Limb (tissue), 2 donors: ENCODE results near the gene USP32.
A peak's percentile ranks its signal among the peaks of the same experiment; 100 is the strongest.
"Not testable (repeated sequence)": the region's sequence is repeated elsewhere in the genome, so short reads cannot be mapped to it uniquely, and the experiment has no call there.

Experiments used
- DNase-seq, 2 donors: peaks; one replicate each; pipeline ENCODE4 v3.0.0-alpha.2; 2016; ENCODE audit errors: extremely low spot score in 2 of 2

The USP32 gene

GRCh38 chr17:60333628-60334031 is 58.3 kb downstream of the USP32 start:
- peak in 1 of 2 donors; percentile 8 for DNase-seq

GRCh38 chr17:60333072-60333471 is 58.9 kb downstream of the USP32 start:
- not testable (repeated sequence) for DNase-seq

GRCh38 chr17:60332574-60332973 is 59.4 kb downstream of the USP32 start:
- DNase-seq, result no peak

- DNase-seq, result no peak
Observed at GRCh38 chr17:60330731-60331130, 61.2 kb downstream of the USP32 start.

GRCh38 chr17:60328679-60329078 is 63.3 kb downstream of the USP32 start:
- DNase-seq, result no peak

- DNase-seq, result no peak
Observed at GRCh38 chr17:60327901-60328273, 64.0 kb downstream of the USP32 start.

- DNase-seq, result peak in 1 of 2 donors; percentile 30
Observed at GRCh38 chr17:60327134-60327900, 64.6 kb downstream of the USP32 start.

- no peak for DNase-seq
Observed at GRCh38 chr17:60326702-60327101, 65.2 kb downstream of the USP32 start.

GRCh38 chr17:60325730-60326524 is 66.0 kb downstream of the USP32 start:
- no peak for DNase-seq

- DNase-seq, result no peak
Observed at GRCh38 chr17:60323754-60324153, 68.2 kb downstream of the USP32 start.

- DNase-seq, result no peak
Observed at GRCh38 chr17:60322056-60322387, 69.9 kb downstream of the USP32 start.

- DNase-seq, result no peak
Observed at GRCh38 chr17:60321336-60322055, 70.4 kb downstream of the USP32 start.

GRCh38 chr17:60318830-60319229 is 73.1 kb downstream of the USP32 start:
- DNase-seq, result no peak

GRCh38 chr17:60318326-60318725 is 73.6 kb downstream of the USP32 start:
- DNase-seq, result no peak

- no peak for DNase-seq
Observed at GRCh38 chr17:60315650-60316049, 76.3 kb downstream of the USP32 start.

GRCh38 chr17:60314900-60315299 is 77.0 kb downstream of the USP32 start:
- DNase-seq, result not testable (repeated sequence)

GRCh38 chr17:60314423-60314822 is 77.5 kb downstream of the USP32 start:
- DNase-seq, result no peak

GRCh38 chr17:60311936-60312335 is 80.0 kb downstream of the USP32 start:
- DNase-seq, result peak in 1 of 2 donors; percentile 32

GRCh38 chr17:60311186-60311585 is 80.7 kb downstream of the USP32 start:
- DNase-seq, result no peak

- no peak for DNase-seq
Observed at GRCh38 chr17:60305141-60305540, 86.8 kb downstream of the USP32 start.

- DNase-seq, result no peak
Observed at GRCh38 chr17:60304502-60304901, 87.4 kb downstream of the USP32 start.

- no peak for DNase-seq
Observed at GRCh38 chr17:60303406-60304099, 88.4 kb downstream of the USP32 start.
